NCI-H345 (cell line): Measurements from ENCODE around the gene KLF13.

ENCODE experiments used
- DNase-seq: peaks from one replicate; lab custom pipeline; 2025; lab: John Stamatoyannopoulos, UW

KLF13 gene

DNA sequence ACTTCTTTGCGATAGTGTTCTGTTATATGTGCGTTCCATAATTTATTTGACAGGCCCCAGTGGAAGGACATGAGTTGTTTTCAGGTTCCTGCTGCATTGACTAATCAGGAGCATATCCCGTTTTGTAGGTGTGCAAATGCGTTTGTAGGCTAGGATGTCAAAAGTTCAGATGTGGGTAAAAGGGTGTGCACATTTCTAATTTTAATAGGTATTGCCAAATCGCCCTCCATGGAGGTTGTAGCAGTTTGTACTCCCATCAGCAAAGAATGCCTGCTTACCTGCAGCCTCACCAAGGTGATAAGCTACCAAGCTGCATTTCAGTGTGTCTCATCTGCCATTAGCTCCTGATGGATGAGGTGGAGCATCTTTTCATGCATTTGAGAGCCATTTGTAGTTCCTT is 36.3 kb downstream of the KLF13 start:
- DNase-seq: no peak

DNA sequence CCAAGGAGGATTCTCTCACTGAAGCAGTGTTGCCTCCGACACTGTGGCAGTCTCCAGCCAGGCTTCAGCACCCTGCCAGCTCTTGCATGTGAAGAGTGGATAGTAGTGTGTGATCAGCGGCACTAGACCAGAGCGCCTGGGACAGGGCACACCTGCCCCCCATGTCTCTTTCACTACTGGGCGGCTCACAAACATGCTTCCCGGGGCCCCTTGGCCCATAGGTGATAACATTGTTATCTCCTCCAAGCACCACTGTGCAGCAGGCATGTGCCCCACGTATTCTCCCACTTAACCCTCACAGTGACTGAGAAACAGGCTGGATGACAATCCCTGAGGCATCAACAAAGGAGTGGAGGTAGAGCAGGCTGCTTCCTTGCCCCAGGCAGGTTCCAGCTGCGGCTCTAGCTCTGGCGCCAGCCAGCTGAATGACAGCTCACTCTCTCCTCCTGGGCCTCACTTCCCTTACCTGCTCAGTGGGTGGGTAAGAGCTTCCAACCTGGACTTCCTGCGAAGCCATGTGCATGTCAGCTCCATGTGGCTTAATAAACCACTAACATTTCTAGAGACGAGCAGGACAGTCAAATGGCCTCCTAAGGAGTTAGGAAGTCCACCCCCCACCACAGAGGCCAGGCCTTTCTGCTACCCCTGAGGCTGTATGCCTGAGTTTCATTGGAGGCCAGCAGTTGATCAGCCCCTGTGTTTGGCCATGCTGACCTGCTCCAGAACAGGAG is 37.8 kb downstream of the KLF13 start:
- DNase-seq: peak; percentile 74

GRCh38 chr15:31365032-31365654 is 38.5 kb downstream of the KLF13 start:
- DNase-seq: no peak

- no peak for DNase-seq
Observed at GRCh38 chr15:31365655-31366127, 39.1 kb downstream of the KLF13 start.

- no peak for DNase-seq
Observed at GRCh38 chr15:31366169-31366734, 39.6 kb downstream of the KLF13 start.

GRCh38 chr15:31367021-31367729 is 40.5 kb downstream of the KLF13 start:
- no peak for DNase-seq

DNA sequence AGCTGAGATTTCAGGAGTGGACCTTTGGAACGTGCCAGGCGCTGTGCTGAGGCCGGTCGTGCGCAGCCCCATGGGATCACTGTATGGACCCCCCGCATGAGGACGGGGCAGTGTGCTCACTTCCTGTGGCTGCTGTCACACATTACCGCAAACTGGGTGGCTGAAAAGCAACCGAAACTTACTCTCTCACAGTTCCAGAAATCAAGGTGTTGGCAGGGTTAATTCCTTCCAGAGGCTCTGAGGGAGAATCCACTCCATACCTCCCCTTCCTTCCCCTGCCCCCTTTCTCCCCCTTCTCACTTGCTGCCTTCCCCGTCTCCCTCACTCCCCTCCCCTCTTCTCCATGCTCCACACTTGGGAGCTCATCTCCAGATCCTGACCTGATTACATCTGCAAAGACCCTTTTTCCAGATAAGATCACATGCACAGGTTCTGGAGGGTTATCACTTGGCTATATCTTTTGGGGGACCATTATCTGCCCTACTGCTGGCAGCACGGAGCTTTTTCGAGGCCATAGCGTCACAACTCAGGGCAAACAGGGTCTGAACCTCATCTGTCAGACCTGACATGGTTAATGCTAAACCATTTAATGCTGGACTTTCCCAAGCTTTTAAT is 41.2 kb downstream of the KLF13 start:
- no peak for DNase-seq

GRCh38 chr15:31369727-31370126 is 43.1 kb downstream of the KLF13 start:
- no peak for DNase-seq

- DNase-seq: no peak
Observed at GRCh38 chr15:31371520-31372240, 45.0 kb downstream of the KLF13 start.

- DNase-seq: no peak
Observed at GRCh38 chr15:31372635-31373091, 46.0 kb downstream of the KLF13 start.

DNA sequence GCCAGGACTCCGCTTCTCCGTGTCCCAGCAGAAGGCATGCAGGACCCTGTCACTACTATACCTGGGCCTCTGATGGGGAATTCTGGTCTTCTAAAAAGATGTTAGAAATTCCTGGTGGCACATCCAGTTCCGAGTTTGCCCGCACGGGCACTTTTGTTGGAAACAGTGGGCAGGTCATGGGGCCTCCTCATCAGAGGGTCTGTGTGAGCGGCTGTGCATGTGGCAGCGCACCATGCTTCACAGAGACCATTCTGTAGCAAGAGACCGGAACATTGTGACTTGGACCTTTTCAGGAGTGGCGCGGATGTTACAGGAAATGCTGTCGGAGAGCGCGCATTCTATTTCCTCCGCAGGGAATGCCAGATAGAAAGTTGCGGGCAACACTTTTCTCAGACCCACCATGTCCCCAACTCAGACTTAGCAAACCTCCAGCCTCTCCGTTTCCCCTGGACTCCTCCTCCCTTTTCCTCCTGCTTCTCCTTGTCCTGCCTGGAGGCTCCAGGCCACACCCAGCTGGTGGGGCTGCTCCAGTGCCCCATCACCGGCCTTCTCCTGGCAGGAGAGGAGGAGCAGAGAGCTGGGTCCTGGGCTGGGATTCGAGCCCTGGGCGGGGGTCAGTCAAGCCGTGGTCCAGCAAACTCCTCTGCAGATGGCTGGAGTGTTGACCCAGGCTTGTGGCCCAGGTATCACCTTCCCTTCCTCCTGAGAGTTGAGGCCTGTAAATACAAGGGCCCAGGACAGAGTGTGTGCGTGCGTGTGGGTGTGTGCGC is 46.6 kb downstream of the KLF13 start:
- no peak for DNase-seq

DNA sequence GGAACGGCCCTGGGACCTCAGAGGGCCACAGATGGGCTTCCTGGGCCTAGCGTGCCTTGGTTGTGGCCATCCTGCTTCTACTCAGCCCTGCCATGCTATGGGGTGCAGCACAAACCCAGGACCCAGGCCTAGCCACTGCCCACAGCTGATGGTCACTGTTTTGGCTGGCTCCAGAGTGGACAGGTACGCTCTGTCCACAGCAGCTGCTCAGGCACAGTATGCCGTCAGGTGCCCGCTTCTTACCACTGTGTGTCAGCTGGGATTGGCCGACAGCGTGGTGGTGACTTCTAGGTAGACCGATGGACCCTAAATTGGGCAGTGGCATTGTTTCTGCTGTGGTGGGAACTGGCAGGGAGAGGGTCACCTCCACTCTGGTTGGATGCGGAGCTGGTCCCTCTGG is 47.3 kb downstream of the KLF13 start:
- no peak for DNase-seq

DNA sequence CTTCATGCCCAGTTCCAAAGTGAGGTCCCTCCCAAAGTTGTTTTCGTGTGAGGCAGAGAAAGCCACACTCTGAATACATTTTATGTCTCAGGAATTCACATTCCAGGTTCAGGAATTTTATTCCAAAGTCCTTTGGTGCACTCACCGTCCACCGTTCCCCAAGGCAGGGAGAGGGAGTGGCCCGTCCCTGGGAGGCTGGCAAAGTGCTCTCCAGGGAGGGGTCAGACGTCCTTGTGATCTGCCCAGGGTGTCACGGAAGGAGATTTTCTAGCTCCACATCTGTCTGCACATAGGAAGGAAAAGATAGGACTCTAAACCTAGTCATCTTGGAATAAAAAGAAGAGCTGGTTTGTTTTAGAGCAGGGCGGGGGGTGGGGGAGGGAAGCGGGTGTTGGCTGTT is 47.9 kb downstream of the KLF13 start:
- DNase-seq: no peak

GRCh38 chr15:31374986-31375385 is 48.4 kb downstream of the KLF13 start:
- no peak for DNase-seq

DNA sequence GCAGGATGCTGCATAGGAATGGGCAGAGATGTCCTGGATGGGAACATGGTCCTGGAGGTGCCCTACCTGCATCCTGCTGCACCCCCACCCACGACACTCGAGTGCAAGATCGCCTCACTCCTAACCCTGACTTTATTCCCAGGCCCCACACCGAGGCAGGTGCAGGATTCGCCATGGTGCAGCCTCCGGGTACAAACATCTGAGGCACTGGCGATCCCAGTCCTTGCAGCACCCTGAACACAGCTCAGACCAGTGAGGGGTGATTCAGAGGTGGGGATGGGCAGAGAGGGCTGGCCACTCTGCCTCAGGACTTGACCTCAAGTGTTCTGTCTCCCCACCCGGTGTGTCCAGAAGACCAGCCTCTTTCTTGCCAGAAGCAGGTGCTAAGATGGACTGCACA is 49.1 kb downstream of the KLF13 start:
- DNase-seq: no peak

GRCh38 chr15:31376511-31376910 is 49.9 kb downstream of the KLF13 start:
- no peak for DNase-seq

GRCh38 chr15:31377030-31377429 is 50.4 kb downstream of the KLF13 start:
- DNase-seq: no peak

DNA sequence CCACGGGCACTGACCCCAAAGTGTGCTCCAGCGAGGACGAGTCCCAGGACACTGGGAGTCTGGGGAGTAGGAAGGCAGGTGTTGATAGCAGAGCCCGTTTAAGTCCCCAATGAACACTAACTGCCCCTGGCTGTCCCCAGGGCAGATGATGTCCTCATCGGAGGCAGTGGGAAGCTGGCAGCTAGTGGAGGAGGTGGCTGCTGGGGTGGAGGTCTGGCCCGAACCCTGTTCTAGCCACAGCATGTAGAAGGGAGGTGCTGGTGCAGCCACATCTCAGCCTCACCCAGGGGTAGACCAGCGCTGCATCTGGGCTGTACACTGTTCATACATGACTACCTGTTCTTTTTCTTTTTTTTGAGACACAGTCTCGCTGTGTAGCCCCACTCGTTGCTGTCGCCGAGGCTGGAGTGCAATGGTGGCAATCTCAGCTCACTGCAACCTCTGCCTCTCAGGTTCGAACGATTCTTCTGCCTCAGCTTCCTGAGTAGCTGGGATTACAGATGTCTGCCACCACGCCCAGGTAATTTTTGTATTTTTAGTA is 51.8 kb downstream of the KLF13 start:
- no peak for DNase-seq

- DNase-seq: no peak
Observed at GRCh38 chr15:31379042-31379441, 52.4 kb downstream of the KLF13 start.

DNA sequence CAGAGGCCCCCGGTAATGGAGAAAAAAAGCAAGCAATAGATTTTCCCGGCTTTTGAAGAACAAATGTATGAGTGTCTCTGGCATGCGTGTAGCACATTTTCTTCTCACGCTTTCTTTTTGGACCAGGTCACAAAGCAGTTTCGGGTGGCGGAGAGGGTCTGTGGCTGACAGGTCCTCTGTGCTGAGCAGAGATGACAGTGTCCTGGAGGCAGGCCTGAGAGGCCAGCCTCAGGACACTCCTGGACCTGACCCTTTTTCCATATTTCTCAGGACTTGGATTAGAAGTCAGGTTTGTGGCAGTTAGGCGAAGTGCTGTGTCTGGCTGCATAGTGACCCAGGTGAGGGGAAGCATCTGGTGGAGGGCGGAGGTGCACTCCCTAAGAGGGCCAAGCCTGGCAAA is 52.9 kb downstream of the KLF13 start:
- DNase-seq: no peak
